CD4-positive, alpha-beta T cell treated with Interleukin-17A for 1 hour (primary cell): ENCODE results near the gene PGRMC1.
A peak's percentile ranks its signal among the peaks of the same experiment; 100 is the strongest.
"Not testable (repeated sequence)": the region's sequence is repeated elsewhere in the genome, so short reads cannot be mapped to it uniquely, and the experiment has no call there.

Experiments
- DNase-seq: peaks from one replicate; pipeline ENCODE4 v3.0.0-alpha.2; 2020

Gene PGRMC1

DNA sequence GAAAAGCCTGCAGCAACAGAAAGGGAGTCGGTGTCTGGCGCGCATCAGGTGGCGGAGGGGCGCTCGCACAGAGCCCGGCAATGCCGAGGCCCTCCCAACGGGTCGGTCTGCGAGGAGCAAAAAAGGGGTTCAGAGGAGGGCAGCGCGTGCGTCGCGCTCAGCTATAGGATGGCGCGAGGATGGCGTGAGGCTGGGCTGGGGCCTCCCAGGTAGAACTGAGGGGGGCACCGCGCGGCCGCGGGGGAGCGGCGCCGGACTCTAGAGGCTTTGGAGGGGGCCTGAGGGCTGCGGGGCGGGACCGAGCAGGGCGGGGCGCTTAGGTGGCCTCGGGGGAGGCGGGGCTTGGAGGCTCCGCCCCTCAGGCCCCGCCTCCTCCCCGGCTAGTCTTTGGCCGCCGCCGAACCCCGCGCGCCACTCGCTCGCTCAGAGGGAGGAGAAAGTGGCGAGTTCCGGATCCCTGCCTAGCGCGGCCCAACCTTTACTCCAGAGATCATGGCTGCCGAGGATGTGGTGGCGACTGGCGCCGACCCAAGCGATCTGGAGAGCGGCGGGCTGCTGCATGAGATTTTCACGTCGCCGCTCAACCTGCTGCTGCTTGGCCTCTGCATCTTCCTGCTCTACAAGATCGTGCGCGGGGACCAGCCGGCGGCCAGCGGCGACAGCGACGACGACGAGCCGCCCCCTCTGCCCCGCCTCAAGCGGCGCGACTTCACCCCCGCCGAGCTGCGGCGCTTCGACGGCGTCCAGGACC, at the start of gene PGRMC1:
Gene PGRMC1, plus strand, starts transcription at position 414 of the 751 bp plus-strand sequence. Its CDS starts 79 bp downstream, at position 493.
- DNase-seq = peak; percentile 85

DNA sequence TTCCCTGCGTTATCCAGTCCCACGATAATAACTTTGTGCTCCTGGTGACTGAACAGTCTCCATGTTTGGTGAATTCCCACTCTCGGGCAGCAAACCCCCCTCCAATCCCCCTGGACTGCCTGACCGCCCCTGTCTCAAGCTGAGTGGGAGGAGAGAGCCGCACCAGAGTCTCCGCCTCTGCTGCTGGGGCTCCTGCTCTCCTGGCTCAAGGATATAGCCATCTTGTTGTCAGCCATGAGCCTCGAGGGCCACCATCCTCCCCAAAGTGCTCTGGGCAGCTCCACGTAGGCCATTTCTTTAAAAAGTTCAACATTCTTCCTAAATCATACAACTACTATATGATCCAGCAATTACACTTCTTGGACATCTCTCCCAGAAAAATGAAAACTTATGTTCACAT, 49.3 kb upstream of the PGRMC1 start:
- DNase-seq = no peak

DNA sequence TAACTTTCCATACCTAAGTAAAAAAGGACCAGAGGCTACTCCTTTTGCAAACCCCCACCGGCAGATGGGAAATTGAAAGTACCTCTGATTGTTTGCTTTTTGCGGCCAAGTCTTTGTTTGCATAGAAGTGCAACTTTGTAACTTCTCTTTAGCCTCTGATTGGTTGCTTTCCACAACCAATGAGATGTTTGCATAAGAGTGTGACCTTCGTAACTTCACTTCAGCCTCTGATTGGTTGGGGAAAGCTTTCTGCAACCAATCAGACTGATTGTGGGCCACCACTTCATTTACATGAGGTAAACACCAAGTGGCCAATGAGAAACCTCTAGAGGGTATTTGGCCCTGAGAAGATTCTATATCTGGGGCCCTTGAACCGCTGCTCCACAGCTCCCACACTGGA, 48.8 kb upstream of the PGRMC1 start:
- no peak for DNase-seq

GRCh38 chrX:119189115-119189514, 47.0 kb upstream of the PGRMC1 start:
- DNase-seq = no peak

- no peak for DNase-seq
Measured at GRCh38 chrX:119189595-119189994, 46.5 kb upstream of the PGRMC1 start.

- no peak for DNase-seq
Measured at GRCh38 chrX:119190091-119190681, 45.9 kb upstream of the PGRMC1 start.

DNA sequence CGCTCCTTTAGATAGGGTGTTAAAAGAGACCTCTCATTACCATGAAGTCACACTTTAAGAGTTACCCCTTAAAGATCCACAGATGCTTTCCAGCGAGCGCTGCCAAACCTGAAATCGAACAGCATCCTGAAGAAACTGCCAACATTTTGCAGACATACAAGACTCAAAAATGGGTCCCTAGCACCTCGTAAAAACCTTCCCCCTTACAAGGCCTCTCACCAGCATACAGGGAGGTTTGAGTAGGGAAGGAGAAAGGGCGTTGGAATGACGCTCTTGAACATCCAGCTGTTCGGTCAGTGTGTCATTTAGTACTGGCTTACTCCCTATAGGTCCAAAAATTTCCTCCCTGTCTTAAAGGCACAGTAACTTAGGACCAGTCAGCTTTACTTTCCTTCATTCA, 45.3 kb upstream of the PGRMC1 start:
- no peak for DNase-seq

DNA sequence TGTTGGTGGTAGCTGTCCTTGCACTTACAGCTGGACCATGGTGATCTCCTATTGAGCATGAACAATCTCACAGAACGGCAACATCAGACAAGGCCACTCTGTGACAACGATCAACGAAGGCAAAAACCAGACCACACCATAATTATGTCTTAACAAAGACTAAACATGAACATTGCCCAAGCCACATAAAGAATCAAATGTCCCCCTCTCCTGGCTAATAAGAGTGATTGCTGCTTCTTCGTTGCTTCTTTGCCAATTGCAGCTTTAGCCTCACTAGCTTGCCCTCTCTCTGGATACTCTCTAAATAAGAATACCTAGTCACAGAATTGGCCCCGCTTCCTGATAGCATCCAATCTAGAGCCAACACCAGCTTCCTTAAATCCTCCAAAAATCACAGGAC, 41.5 kb upstream of the PGRMC1 start:
- DNase-seq = no peak

GRCh38 chrX:119201570-119201969, 34.5 kb upstream of the PGRMC1 start:
- no peak for DNase-seq

GRCh38 chrX:119206203-119206602, 29.9 kb upstream of the PGRMC1 start:
- DNase-seq = no peak

DNA sequence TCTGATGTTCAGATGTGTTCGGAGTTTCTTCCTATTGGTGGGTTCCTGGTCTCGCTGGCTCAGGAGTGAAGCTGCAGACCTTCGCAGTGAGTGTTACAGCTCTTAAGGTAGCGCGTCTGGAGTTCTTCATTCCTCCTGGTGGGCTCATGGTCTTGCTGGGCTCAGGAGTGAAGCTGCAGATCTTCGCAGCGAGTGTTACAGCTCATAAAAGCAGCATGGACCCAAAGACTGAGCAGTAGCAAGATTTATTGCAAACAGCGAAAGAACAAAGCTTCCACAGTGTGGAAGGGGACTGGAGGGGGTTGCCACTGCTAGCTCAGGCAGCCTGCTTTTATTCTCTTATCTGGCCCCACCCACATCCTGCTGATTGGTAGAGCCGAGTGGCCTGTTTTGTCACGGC, 28.6 kb upstream of the PGRMC1 start:
- DNase-seq = not testable (repeated sequence)

- no peak for DNase-seq
Measured at GRCh38 chrX:119208401-119209057, 27.6 kb upstream of the PGRMC1 start.

DNA sequence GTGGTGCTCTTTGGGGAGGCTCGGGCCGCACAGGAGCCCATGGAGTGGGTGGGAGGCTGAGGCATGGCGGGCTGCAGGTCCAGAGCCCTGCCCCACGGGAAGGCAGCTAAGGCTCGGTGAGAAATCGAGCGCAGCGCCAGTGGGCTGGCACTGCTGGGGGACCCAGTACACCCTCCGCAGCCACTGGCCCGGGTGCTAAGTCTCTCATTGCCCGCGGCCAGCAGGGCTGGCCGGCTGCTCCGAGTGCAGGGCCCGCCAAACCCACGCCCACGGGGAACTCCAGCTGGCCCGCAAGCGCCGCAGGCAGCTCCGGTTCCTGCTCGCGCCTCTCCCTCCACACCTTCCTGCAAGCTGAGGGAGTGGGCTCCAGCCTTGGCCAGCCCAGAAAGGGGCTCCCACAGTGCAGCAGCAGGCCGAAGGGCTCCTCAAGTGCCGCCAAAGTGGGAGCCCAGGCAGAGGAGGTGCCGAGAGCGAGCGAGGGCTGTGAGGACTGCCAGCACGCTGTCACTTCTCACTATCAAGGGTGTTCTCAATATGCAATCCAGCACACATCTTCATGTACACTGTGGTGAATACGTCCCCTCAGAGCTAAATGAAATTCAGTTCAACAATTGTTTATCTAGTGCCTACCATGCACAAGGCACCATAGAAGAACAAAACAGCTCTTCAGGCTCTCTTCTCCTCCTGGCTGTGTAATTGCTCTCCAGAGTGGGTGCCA, 25.0 kb upstream of the PGRMC1 start:
- DNase-seq = not testable (repeated sequence)

DNA sequence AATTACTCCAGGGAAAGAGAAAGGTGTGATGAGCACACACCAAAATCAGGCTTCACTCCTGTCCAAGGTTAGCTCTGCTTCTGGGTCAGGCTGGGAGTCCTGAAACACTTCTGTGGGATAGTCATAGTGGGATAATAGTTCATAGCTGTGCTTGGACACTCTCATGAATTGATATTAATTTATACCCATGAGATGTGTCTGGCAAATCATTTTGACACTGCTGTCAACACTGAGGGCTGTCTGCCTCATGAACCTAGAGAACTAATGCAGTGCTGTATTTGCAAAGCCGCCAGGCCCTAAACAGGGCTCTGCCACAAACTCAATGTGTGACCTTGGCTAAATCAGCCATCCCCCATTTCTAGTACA, 24.5 kb upstream of the PGRMC1 start:
- no peak for DNase-seq

GRCh38 chrX:119218198-119218597, 17.9 kb upstream of the PGRMC1 start:
- DNase-seq = peak; percentile 4

DNA sequence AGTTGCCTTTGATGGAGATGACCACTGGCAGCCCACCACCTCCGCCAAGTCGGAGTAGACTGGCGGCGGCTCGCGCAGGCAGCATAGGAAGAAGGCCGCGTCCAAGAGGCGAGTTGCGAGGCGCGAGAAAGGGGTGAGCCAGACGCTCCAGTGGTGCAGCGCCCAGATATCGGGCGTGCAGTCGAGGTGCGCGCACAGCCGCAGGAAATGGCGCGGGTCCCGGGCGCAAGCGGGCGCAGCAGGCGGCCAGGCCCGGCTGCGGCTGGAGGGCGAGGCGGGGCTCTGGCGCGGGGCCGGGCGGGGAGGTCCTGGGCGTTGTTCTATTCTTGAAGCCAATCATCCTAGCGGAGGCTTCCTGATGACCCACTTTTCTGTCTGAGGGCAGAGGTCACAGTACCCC, 13.2 kb upstream of the PGRMC1 start:
- DNase-seq = no peak

- DNase-seq = no peak
Measured at GRCh38 chrX:119223783-119224182, 12.3 kb upstream of the PGRMC1 start.

- no peak for DNase-seq
Measured at GRCh38 chrX:119226446-119226845, 9.6 kb upstream of the PGRMC1 start.

GRCh38 chrX:119228512-119229252, 7.4 kb upstream of the PGRMC1 start:
- no peak for DNase-seq

DNA sequence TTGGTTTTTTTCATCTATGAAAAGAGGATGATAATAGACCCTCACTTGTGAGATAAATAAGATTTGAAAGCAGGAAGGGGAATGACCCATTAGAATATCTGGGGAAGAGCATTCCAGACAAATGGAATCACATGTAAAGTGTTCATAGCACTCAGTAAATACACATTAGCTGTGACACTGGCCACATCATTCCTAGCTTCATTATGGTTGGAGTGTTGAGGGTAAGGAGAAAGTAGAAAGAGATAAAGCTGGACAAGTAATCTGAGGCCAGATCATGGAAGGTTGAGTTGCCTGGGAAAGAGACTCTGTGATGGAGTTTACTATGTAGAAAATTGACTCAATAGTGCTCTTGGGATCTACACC, 6.9 kb upstream of the PGRMC1 start:
- no peak for DNase-seq

- DNase-seq = no peak
Measured at GRCh38 chrX:119230850-119231249, 5.2 kb upstream of the PGRMC1 start.

- DNase-seq = no peak
Measured at GRCh38 chrX:119231936-119232445, 4.1 kb upstream of the PGRMC1 start.

DNA sequence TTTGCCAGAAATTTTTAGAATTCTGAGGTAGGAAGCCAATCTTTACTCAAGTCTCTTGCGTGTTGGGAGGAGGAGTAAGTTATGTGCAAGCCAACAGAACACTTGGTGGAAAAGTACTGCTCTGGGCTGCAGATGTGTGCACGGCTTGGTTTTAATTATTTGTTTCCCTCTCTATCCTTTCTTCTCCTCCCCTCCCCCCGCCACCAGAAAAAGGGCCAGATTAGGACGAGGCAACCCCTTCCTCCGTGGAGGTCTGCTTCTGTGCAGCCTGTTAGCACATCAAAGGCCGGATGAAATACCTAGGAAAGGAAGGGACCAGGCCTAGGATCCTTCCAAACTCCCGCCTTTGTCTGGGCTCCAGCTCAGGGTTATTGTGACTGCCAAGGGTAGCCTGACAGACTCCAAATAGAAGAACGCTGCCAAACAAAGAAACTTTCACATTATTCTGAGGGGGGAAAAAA, 1.0 kb upstream of the PGRMC1 start:
- DNase-seq = no peak
